ENCODE data around the gene NPTN.

NPTN gene

GRCh38 chr15:73633111-73633990 lies at the start of gene NPTN:
Gene NPTN (minus strand): TSS chr15:73633389. CDS start chr15:73633215, 174 bp downstream.
- DNase-seq (ENCODE audit: low spot score), result peak; percentile 97

GRCh38 chr15:73682600-73683090 lies 49.5 kb upstream of the NPTN start:
- no peak for DNase-seq (ENCODE audit: low spot score)

GRCh38 chr15:73681856-73682599 lies 48.8 kb upstream of the NPTN start:
- DNase-seq (ENCODE audit: low spot score), result peak; percentile 11

GRCh38 chr15:73681063-73681462 lies 47.9 kb upstream of the NPTN start:
- no peak for DNase-seq (ENCODE audit: low spot score)

GRCh38 chr15:73680549-73680948 lies 47.4 kb upstream of the NPTN start:
- no peak for DNase-seq (ENCODE audit: low spot score)

GRCh38 chr15:73679964-73680363 lies 46.8 kb upstream of the NPTN start:
- no peak for DNase-seq (ENCODE audit: low spot score)

- no peak for DNase-seq (ENCODE audit: low spot score)
Observed at GRCh38 chr15:73679180-73679579, 46.0 kb upstream of the NPTN start.

- DNase-seq (ENCODE audit: low spot score), result no peak
Observed at GRCh38 chr15:73678498-73678897, 45.3 kb upstream of the NPTN start.

GRCh38 chr15:73677733-73678132 lies 44.5 kb upstream of the NPTN start:
- no peak for DNase-seq (ENCODE audit: low spot score)

- DNase-seq (ENCODE audit: low spot score), result peak; percentile 74
Observed at GRCh38 chr15:73677146-73677607, 44.0 kb upstream of the NPTN start.

GRCh38 chr15:73674587-73674986 lies 41.4 kb upstream of the NPTN start:
- no peak for DNase-seq (ENCODE audit: low spot score)

GRCh38 chr15:73660455-73660854 lies 27.3 kb upstream of the NPTN start:
- no peak for DNase-seq (ENCODE audit: low spot score)

GRCh38 chr15:73658645-73659044 lies 25.5 kb upstream of the NPTN start:
- no peak for DNase-seq (ENCODE audit: low spot score)

GRCh38 chr15:73655724-73656123 lies 22.5 kb upstream of the NPTN start:
- DNase-seq (ENCODE audit: low spot score), result no peak

GRCh38 chr15:73654659-73655058 lies 21.5 kb upstream of the NPTN start:
- DNase-seq (ENCODE audit: low spot score), result no peak

- DNase-seq (ENCODE audit: low spot score), result peak; percentile 77
Observed at GRCh38 chr15:73650416-73651126, 17.4 kb upstream of the NPTN start.

- no peak for DNase-seq (ENCODE audit: low spot score)
Observed at GRCh38 chr15:73648014-73648295, 14.8 kb upstream of the NPTN start.

- no peak for DNase-seq (ENCODE audit: low spot score)
Observed at GRCh38 chr15:73647259-73648013, 14.2 kb upstream of the NPTN start.

GRCh38 chr15:73639464-73639863 lies 6.3 kb upstream of the NPTN start:
- DNase-seq (ENCODE audit: low spot score), result peak; percentile 48

GRCh38 chr15:73637527-73637926 lies 4.3 kb upstream of the NPTN start:
- DNase-seq (ENCODE audit: low spot score), result peak; percentile 32

- peak; percentile 89 for DNase-seq (ENCODE audit: low spot score)
Observed at GRCh38 chr15:73633991-73634495, 854 bp upstream of the NPTN start.

- no peak for DNase-seq (ENCODE audit: low spot score)
Observed at GRCh38 chr15:73632670-73633058, 525 bp downstream of the NPTN start.

All from AG08395 (cell line).